Ectodermal cell (in vitro differentiated cells): Measurements from ENCODE around the gene JTB.

ENCODE experiments used
- H3K27ac ChIP-seq: 2 replicates; pipeline ENCODE4 v1.7.0; 2013; ENCODE audit warnings: mild to moderate bottlenecking, low read depth, low read length; ENCODE audit not compliant: insufficient read depth, poor library complexity, severe bottlenecking
- H3K27me3 ChIP-seq: 2 replicates; pipeline ENCODE4 v1.7.0; 2013; ENCODE audit warnings: mild to moderate bottlenecking, low read length; ENCODE audit not compliant: insufficient read depth, control insufficient read depth, poor library complexity, severe bottlenecking
- H3K36me3 ChIP-seq: one replicate; pipeline ENCODE4 v1.7.0; 2013; ENCODE audit warnings: low read length; ENCODE audit not compliant: control insufficient read depth, insufficient read depth
- H3K4me1 ChIP-seq: one replicate; pipeline ENCODE4 v1.7.0; 2013; ENCODE audit warnings: low read length; ENCODE audit not compliant: control insufficient read depth, insufficient read depth
- H3K4me3 ChIP-seq: 2 replicates; pipeline ENCODE4 v1.7.0; 2013; ENCODE audit warnings: low read depth, low read length, control low read depth; ENCODE audit not compliant: insufficient read depth
- H3K9me3 ChIP-seq: 2 replicates; pipeline ENCODE4 v1.7.0; 2013; ENCODE audit warnings: mild to moderate bottlenecking, low read length, moderate library complexity; ENCODE audit not compliant: control insufficient read depth
- WGBS, 2 experiments: methylation state at CpG; one replicate each; pipeline ENCODE4 v1.1.7; 2013; ENCODE audit warnings: missing lambda C conversion rate in 2 of 2; 5-methylcytosine and 5-hydroxymethylcytosine counted together

Gene JTB

GRCh38 chr1:153933955-153934354 lies 43.5 kb downstream of the JTB start:
- peaks cover 5% of the 10 kb centered on the region for H3K36me3 ChIP-seq

GRCh38 chr1:153933430-153933829 lies 44.0 kb downstream of the JTB start:
- H3K4me3 ChIP-seq: no peak overlapping the region
- no peak overlapping the region for H3K27ac ChIP-seq
- peaks cover 5% of the 10 kb centered on the region for H3K36me3 ChIP-seq
- no peaks in the 10 kb centered on the region for H3K4me1 ChIP-seq
- no peaks in the 10 kb centered on the region for H3K9me3 ChIP-seq
- 95% methylated on average over 14 of the region's 14 CpGs for WGBS, 2 experiments
- H3K27me3 ChIP-seq: no peaks in the 10 kb centered on the region

More at GRCh38 chr1:153933955-153934354, 43.5 kb downstream of the JTB start:
- Histone ChIP-seq H3K4me1 (no peaks in the 10 kb centered on the region), H3K27me3 (no peaks in the 10 kb centered on the region), H3K27ac (no peak overlapping the region), H3K9me3 (no peaks in the 10 kb centered on the region), H3K4me3 (no peak overlapping the region)
- WGBS, 2 experiments: 95 to 97% methylated on average over 11 of the region's 11 CpGs

GRCh38 chr1:153932156-153933131 lies 45.0 kb downstream of the JTB start:
- no peaks in the 10 kb centered on the region for H3K9me3 ChIP-seq
- no peaks in the 10 kb centered on the region for H3K4me1 ChIP-seq
- no peaks in the 10 kb centered on the region for H3K27me3 ChIP-seq
- H3K4me3 ChIP-seq: no peak overlapping the region
- peaks cover 5% of the 10 kb centered on the region for H3K36me3 ChIP-seq
- H3K27ac ChIP-seq: no peak overlapping the region
- WGBS, 2 experiments: 94 to 97% methylated on average over 18 of the region's 18 CpGs

- Histone ChIP-seq H3K4me3 (no peak overlapping the region), H3K27ac (no peak overlapping the region), H3K27me3 (no peaks in the 10 kb centered on the region), H3K36me3 (peaks cover 5% of the 10 kb centered on the region), H3K4me1 (no peaks in the 10 kb centered on the region), H3K9me3 (no peaks in the 10 kb centered on the region)
- 93% methylated on average over 12 to 14 of the region's 14 CpGs for WGBS, 2 experiments
Observed at GRCh38 chr1:153929981-153930948, 47.2 kb downstream of the JTB start.

GRCh38 chr1:153929426-153929825 lies 48.0 kb downstream of the JTB start:
- no peak overlapping the region for H3K27ac ChIP-seq
- no peak overlapping the region for H3K4me3 ChIP-seq
- H3K4me1 ChIP-seq: no peaks in the 10 kb centered on the region
- no peaks in the 10 kb centered on the region for H3K36me3 ChIP-seq
- no peaks in the 10 kb centered on the region for H3K27me3 ChIP-seq
- no peaks in the 10 kb centered on the region for H3K9me3 ChIP-seq
- WGBS, 2 experiments: 94 to 95% methylated on average over 5 of the region's 5 CpGs

GRCh38 chr1:153928791-153929341 lies 48.6 kb downstream of the JTB start:
- H3K4me1 ChIP-seq: no peaks in the 10 kb centered on the region
- 96 to 100% methylated on average over 3 to 4 of the region's 4 CpGs for WGBS, 2 experiments
- no peak overlapping the region for H3K27ac ChIP-seq
- H3K4me3 ChIP-seq: no peak overlapping the region
- no peaks in the 10 kb centered on the region for H3K36me3 ChIP-seq
- H3K27me3 ChIP-seq: no peaks in the 10 kb centered on the region
- H3K9me3 ChIP-seq: no peaks in the 10 kb centered on the region

GRCh38 chr1:153928245-153928644 lies 49.2 kb downstream of the JTB start:
- Histone ChIP-seq H3K9me3 (no peaks in the 10 kb centered on the region), H3K4me3 (no peak overlapping the region), H3K27me3 (no peaks in the 10 kb centered on the region), H3K4me1 (no peaks in the 10 kb centered on the region), H3K36me3 (no peaks in the 10 kb centered on the region), H3K27ac (no peak overlapping the region)
- WGBS, 2 experiments: 97 to 100% methylated on average over 1 of the region's 1 CpG

- Histone ChIP-seq H3K4me3 (no peak overlapping the region), H3K9me3 (no peaks in the 10 kb centered on the region), H3K27me3 (no peaks in the 10 kb centered on the region), H3K36me3 (no peaks in the 10 kb centered on the region), H3K27ac (no peak overlapping the region), H3K4me1 (no peaks in the 10 kb centered on the region)
- WGBS, 2 experiments: 88 to 94% methylated on average over 4 of the region's 4 CpGs
Observed at GRCh38 chr1:153926405-153926804, 51.1 kb downstream of the JTB start.
